GM18873 (cell line): ENCODE measurements around the gene FLVCR2.
"Not testable (repeated sequence)": the region's sequence is repeated elsewhere in the genome, so short reads cannot be mapped to it uniquely, and the experiment has no call there.

Experiments used
- ATAC-seq: cut with Tn5 transposase; IDR thresholded peaks from one replicate; pipeline ENCODE4 v1.9.1; 2021; ENCODE audit warnings: mild to moderate bottlenecking, moderate library complexity, moderate number of reproducible peaks; ENCODE audit not compliant: unreplicated experiment, low FRiP score

The FLVCR2 gene

DNA sequence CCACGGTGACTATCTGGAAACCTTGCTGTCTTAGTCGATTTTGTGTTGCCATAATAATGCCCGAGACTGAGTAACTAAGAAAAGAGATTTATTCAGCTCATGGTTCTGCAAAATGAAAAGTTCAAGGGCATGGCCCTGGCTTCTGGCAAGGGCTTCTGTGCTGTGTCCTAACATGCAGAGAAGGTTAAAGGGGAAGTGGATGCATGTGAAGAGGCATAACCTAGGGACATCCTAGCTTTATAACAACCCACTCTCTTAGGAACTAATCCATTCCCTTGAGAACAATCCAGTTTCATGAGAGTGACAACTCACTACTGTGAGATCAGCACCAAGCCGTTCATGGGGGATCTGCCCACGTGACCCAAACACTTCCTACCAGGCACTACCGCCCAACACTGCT is 11.5 kb downstream of the FLVCR2 start:
- no peak for ATAC-seq

DNA sequence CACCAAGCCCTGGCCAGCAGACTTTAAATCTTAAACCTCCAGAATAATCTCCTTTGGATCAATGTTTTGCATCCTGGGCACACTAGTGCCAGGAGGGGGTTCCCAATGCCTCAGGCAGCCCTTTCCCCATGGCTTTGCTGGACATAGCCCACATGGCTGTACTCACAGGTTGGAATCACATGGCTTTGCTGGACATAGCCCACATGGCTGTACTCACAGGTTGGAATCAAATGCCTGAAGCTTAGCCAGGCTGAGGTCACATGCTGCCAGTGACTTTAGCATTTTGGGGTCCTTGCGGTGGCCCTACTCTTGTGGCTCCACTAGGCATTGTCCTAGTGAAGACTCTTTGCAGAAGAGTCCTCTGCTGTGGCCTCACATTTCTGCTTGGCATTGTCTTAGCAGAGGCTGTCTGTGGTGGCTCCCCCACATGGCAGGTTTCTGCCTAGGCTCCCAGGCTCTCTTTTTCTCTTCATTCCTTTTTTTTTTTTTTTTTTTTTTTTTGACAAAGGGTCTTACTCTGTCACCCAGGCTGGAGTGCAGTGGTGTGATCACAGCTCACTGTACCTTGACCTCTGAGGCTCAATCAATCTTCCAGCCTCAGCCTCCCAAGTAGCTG is 13.0 kb downstream of the FLVCR2 start:
- ATAC-seq = no peak

DNA sequence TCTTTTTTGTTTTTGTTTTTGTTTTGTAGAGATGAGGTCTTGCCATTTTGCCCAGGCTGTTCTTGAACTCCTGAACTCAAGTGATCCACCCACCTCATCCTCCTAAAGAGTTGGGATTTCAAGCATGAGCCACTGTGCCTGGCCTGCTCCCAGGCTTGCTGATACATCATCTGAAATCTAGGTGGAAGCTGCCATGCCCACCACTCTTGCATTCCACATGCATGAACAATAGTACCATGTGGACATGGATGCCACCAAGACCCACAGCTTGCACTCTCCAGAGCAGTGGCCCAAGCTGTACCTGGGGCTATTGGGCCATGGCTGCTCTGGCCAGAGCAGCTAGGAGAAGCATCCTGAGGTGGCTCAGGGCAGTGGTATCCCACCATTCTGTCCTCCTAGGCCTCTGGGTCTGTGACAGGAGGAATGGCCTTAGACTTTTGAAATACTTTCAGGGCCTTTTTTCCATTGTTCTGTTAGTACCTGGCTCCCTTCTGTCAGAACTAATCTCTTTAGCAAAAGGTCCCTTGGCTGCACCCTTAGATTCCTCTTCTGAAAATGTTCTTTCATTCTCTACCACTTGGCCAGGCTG is 13.7 kb downstream of the FLVCR2 start:
- no peak for ATAC-seq

DNA sequence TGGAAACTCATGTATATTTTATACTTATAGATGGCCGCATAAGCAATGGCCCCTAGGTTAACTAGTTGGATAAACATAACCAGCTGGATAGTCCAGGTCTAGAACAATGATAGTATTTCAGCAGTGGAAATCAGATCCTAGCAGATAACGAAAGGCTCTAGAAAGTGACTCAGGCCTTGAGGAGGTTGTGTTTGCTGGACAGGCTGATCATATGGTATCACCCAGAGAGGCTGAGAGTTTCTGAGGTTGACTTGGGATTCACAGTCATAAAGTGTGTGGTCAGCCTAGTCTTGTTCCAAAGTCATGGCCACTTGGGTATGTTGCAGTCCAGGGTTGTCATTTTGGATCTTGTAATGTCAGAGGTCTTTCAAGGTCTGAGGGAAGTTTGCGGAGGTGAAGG is 16.8 kb downstream of the FLVCR2 start:
- ATAC-seq = no peak

DNA sequence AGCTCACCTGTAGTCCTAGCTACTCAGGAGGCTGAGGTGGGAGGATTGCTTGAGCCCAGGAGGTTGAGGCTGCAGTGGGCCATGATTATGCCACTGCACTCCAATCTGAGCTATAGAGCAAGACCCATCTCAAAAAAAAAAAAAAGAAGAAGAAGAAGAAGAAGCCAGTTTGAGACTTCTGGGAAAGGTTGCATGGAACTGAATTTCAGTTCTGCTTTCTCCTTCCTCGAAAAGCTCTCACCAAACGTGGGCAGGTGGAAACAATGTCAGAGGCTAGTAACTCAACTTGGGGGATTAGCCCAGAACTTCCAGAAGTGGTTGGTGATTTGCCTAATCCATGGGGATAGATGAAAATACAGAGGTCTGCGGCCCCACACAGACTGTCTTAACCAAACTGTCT is 18.7 kb downstream of the FLVCR2 start:
- ATAC-seq = no peak

DNA sequence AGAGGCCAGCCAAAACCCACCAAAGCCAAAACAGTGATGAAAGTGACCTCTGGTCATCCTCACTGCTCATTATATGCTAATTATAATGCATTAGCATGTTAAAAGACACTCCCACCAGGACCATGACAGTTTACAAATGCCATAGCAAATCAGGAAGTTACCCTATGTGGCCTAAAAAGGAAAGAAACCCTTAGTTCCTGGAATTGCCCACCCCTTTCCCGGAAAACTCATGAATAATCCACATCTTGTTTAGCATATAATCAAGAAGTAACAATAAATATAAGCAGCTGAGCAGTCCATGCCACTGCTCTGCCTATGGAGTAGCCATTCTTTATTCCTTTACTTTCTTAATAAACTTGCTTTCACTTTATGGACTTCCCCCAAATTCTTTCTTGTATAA is 21.7 kb downstream of the FLVCR2 start:
- ATAC-seq = not testable (repeated sequence)

DNA sequence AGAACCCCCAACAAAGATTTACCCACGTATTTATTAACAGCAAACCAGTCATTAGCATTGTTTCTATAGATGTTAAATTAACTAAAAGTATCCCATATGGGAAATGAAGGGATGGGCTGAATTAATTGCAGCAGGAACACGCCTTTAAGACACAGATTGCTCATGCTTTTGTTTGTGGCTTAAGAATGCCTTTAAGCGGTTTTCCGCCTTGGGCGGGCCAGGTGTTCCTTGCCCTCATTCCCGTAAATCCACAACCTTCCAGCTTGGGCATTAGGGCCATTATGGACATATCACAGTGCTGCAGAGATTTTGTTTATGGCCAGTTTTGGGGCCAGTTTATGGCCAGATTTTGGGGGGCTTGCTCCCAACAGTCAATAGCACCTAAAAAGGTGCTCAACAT is 22.6 kb downstream of the FLVCR2 start:
- not testable (repeated sequence) for ATAC-seq

DNA sequence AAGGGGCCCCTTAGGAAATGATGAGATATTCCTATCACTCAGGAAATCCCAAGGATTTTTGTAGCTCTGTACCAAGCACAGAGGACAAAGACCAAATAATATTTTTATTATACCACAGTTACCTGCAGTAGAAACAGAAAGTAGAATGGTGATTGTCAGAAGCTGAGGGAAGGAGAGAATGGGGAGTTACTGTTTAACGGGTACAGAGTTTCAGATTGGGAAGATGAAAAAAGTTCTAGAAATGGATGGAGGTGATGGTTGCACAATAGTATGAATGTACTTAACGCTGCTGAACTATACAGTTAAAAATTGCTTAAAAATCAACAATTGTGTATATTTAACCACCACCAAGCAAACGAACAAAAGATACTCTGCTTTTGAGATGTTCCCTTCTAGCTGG is 24.1 kb downstream of the FLVCR2 start:
- no peak for ATAC-seq

DNA sequence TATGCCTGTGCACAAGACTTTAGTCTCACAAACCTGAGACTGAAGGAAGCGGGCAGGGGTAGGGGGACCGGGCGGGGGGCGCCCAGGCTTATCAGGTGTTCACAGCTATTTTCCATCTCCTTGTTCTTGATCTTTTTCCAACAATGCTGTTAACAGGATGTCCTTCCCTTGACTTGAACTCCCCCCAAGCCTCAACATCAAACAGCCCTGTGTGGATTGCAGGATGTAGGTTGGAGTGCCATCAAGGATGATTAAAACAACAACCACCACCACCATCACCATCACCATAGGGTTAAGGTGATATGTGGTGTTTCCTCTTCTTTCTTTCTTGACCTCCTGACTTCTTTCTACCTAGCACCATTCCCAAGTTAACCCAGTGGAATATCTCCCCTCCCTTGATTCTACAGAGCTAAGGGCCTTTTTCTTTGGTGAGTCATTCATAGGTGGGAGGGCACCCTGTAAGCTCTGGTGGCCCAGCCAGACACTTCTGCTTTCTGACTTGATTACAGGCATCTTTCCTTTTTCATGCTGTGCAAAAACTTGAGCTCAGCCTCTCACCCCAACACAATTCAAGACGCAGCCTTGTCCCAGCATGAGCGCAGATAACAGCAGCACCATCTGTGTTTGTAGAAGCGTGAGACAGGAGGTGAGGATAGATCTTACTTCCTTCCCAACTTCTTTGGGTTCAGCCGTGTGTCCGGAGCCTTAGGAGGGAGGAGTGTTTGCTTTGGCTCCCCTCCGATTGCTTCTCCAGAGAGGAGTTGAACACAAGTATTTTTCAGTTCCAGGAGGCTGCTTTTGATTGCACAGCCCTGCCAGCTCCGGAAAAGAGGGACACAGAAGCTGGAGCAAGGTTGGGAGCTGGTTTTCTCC is 26.8 kb downstream of the FLVCR2 start:
- ATAC-seq = no peak

DNA sequence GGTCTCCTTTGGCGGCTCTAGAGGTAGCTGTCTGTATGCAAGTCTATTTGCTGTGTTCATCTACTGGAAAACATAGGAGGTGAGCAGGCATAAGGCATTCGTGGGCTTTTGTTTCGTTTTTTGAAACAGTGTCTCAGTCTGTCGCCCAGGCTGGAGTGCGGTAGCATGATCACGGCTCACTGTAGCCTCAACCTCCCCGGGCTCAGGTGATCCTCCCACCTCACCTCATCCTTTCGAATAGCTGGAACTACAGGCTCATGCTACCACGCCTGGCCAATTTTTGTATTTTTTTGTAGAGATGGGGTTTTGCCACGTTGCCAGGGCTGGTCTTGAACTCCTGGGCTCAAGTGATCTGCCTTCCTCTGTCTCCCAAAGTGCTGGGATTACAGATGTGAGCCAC is 27.5 kb downstream of the FLVCR2 start:
- ATAC-seq = no peak

DNA sequence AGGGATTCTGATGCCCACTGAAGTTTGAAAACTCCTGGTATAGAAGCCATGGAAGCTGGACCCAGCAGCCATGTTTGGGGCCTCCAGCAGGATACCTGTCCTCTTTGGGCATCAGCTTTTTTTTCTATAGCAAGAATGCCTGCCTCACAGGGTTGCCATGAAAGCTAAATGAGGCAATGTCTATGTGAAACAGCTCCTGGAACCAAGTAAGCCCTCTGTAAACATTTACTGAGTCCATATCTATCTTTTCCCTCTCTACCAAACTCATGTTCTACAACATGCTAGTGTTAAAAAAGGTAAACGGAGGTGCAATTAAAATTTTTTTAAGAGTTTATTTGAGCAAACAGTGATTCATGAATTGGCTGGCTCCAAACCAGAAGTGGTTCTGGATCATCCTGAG is 28.6 kb downstream of the FLVCR2 start:
- ATAC-seq = no peak

DNA sequence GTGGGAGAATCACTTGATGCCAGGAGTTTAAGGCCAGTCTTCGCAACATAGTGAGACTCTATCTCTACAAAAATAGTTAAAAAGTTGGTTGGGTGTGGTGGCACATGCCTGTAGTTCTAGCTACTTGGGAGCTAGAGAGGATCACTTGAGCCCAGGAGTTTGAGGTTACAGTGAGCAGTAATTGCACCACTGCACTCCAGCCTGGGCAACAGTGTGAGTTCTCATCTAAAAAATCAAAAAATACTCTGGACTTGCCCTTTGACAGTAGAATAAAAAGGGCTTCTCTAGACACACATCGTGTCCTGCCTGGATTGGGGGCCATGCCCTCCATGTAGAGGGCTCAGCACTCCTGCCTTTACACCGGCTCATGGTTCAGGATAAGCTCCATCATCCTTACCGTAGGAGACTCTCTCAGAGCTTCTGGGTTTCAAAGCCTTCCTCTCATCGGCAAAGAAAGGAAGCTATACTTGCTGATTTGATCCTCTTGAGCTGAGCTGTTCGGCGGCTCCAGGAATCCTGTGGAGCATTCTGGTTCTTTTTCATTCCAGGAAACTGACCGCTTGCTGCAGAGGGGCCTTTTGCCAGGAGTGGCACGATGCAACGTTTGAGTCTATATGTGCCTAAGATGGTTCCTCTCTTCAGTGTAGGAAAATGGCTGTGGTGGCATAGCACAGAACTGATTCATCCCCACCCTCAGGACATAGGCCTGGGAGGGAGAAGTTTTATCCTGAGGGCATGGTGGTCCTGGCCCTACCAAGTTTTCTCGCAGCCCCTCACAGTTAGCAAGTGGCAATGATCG is 29.6 kb downstream of the FLVCR2 start:
- no peak for ATAC-seq

DNA sequence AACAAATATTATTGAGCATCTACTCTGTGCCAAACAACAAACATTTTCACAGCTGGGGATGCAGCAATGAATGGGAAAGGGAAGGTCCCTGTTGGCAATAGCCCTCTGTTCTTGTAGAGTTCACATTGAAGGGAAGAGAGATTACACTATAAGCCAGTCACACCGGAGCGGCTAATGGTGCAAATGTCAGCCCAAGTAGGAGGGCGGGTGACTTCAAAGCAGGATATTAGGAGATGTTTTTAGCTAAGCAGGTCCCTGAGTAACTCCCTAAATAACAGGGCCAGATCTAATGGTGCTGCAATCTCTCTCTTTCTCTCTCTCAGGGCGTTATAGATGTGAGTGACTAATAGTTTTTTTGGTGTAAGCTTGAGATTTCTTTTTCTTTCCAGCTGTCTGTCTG is 30.7 kb downstream of the FLVCR2 start:
- no peak for ATAC-seq

DNA sequence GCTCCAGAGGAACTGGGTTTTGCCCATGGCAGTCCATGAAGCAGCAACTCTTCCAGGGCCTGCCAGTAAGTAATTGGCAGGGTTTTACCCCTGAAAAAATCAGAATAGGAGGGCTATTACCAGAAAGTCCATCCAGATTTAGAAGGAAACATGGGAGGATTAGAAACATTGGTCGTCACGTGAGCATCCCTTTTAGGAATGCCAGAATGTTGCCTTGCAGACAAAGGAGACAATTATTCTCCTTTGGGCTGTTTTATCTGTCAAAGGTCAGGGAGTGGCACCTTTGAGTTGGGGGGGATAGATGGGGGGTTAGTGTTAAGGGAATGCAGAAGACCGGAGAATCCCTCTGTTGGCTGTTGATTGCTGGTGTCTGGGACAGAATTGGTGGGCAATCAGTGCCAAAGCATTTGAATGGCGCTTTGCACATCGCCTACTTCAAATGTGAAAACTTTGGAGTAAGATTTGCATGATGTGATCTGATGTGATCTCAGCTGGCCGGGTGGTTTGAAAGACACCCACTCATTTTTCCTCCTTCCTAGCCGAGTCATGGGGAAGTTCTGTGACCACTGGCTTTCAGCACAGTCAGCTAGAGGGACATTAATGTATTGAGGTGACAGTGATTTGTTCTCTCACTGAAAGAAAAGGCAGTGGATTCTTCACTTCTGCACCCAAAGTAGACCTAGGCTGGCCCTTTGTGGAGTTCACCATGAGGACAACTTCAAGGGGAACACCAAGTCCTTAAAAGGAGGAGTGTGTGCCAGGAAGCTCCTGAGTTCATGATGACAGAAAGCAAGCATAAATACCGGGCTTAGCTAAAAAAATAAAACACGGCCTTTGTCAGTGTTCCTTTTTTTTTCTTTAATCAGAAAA is 31.4 kb downstream of the FLVCR2 start:
- ATAC-seq = no peak

DNA sequence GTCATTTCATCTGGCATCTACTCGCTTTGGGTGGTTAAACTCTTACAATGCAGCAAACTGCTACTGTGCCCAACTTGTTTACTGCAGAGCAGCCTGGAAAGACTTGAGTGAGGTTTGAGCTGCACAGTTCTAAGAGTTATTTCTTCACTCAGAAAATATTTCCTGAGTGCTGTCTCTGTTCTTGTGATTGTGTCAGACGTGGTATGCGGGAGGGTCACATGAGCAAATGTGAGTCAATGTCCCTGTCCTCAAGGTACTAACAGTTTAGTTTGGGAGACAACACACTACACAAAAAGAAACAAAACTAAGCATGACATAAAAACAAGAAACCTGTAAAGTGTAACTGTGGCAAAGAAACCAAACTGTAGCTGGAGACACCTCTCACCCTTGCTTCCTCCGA is 32.4 kb downstream of the FLVCR2 start:
- no peak for ATAC-seq

DNA sequence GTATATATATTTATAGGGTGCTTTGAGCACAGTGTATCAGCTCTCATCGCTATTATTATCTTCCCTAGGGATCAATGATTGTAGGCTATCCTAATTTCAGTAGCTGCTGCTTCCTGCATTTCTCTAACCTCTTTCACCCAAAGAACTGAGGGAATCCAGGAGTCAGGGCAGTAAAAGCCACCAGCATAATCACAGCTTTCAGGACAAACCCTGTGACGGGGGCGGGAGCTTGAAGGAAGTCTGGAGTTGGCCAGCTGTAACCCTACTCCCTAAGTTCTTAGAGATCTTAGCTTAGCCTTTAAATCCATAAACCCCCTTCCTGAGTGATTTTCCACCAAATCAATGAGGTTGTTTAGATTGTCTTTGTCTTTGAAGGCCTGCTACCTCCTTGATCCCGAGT is 33.7 kb downstream of the FLVCR2 start:
- no peak for ATAC-seq

DNA sequence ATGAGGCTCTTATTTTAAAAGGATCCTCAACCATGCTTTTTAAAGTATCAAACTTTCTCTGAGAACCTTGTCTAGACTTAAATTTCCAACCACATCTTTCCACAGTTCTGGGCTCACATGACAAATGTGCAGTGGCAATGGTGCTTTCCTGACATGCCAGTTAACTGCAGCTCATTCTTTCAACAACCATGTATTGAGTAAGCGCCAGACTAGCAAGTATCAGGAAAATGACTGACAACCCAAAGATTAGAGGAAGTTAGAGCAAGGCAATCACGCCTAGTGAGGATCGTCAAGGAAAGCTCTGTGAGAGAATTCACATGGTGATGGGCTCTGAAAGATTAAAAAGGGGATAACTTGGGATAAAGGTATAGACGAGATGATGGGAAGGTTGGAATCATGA is 35.8 kb downstream of the FLVCR2 start:
- no peak for ATAC-seq

DNA sequence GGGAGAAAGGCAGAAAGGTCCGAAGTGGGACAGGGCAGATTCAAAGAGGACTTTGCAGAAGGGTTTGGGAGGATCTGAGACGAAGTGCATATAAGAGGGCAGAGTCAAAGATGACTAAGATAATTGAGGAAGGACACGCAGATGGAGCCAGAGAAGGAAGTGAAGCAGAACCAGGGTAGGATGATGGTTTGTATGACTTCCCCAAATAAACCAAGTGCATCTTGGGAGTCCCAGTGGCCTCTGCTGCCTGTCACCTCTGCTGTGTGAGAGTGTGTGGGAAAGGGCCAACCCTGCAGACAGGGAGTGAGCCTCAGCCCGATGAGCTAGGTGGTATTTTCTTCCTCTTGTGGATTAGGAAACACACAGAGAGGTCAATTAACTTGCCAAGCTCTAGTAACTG is 36.8 kb downstream of the FLVCR2 start:
- no peak for ATAC-seq

DNA sequence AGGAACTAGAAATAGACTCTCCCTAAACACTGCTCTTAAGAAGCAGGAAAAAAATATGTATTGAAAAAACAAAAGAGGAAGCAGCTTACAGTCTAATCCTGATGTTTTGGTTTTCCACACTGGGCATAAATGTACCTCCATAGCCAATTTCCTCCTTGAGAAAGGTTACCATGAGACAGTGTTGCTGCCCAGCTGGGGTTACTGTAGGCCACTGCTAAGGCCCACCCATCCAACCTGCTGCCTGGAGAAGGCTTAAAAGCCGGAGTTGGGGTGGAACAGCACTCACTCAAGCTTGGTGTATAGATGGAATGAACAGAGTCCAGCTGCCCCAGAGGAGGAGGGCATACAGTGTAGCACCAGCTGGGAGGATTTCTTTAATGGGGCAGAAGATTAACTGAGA is 41.1 kb downstream of the FLVCR2 start:
- no peak for ATAC-seq

DNA sequence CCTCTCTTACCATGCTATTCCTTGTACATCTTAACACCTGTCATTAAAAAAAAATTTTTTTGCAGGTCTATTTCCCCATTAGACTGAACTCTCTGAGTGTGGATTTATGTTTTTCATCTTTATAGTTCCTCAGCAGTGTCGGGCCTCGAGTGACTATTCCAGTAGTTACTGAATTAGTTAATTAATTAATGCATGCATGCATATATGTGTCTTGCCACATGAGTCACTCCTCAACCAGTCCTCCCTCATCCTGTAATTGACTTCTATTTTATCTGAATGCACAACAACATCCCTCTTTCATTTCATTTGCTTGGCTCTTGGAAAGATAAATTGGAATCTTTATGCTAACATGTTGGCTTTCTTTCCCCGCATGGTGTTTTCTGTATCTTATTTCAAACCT is 46.6 kb downstream of the FLVCR2 start:
- ATAC-seq = no peak
